ENCODE measurements around the gene TMC4. TPM values are rescaled to one million over a fixed set of nuclear protein-coding genes. Genes with fewer than 3 reads are reported as not detected.
A peak's percentile ranks its signal among the peaks of the same experiment; 100 is the strongest.

TMC4 gene
- total RNA-seq, 1 donor from 2014 or later: 48.3 TPM

GRCh38 chr19:54168174-54168917, 4.6 kb downstream of the TMC4 start:
- H3K27ac ChIP-seq: no peak overlapping the region
- intact Hi-C loops (cut with DNase I): loop anchor here (5.0 kb wide), 1 partner anchor 64 kb away; no protein-coding TSS in a partner anchor
- TF ChIP-seq, protein P1, sequence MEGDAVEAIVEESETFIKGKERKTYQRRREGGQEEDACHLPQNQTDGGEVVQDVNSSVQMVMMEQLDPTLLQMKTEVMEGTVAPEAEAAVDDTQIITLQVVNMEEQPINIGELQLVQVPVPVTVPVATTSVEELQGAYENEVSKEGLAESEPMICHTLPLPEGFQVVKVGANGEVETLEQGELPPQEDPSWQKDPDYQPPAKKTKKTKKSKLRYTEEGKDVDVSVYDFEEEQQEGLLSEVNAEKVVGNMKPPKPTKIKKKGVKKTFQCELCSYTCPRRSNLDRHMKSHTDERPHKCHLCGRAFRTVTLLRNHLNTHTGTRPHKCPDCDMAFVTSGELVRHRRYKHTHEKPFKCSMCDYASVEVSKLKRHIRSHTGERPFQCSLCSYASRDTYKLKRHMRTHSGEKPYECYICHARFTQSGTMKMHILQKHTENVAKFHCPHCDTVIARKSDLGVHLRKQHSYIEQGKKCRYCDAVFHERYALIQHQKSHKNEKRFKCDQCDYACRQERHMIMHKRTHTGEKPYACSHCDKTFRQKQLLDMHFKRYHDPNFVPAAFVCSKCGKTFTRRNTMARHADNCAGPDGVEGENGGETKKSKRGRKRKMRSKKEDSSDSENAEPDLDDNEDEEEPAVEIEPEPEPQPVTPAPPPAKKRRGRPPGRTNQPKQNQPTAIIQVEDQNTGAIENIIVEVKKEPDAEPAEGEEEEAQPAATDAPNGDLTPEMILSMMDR (IDR thresholded peaks at IDR 0.05): peak; percentile 92
- peak; percentile 96 for DNase-seq
- H3K4me1 ChIP-seq: peaks cover 9% of the 10 kb centered on the region
- H3K9me3 ChIP-seq: no peaks in the 10 kb centered on the region
- no peaks in the 10 kb centered on the region for H3K27me3 ChIP-seq
- no peak overlapping the region for H3K4me3 ChIP-seq
- no peaks in the 10 kb centered on the region for H3K36me3 ChIP-seq
- peak; percentile 88 for ATAC-seq

GRCh38 chr19:54165222-54165621, 7.7 kb downstream of the TMC4 start:
- DNase-seq (no peak), ATAC-seq (no peak)
- Histone ChIP-seq H3K4me1 (peaks cover 20% of the 10 kb centered on the region), H3K36me3 (no peaks in the 10 kb centered on the region), H3K4me3 (no peak overlapping the region), H3K27me3 (no peaks in the 10 kb centered on the region), H3K27ac (no peak overlapping the region), H3K9me3 (no peaks in the 10 kb centered on the region)
- intact Hi-C loops (cut with DNase I): loop anchor here (5.0 kb wide), 1 partner anchor 67 kb away; no protein-coding TSS in a partner anchor
- TF ChIP-seq, protein P1 (IDR thresholded peaks at IDR 0.05): no peak

DNA sequence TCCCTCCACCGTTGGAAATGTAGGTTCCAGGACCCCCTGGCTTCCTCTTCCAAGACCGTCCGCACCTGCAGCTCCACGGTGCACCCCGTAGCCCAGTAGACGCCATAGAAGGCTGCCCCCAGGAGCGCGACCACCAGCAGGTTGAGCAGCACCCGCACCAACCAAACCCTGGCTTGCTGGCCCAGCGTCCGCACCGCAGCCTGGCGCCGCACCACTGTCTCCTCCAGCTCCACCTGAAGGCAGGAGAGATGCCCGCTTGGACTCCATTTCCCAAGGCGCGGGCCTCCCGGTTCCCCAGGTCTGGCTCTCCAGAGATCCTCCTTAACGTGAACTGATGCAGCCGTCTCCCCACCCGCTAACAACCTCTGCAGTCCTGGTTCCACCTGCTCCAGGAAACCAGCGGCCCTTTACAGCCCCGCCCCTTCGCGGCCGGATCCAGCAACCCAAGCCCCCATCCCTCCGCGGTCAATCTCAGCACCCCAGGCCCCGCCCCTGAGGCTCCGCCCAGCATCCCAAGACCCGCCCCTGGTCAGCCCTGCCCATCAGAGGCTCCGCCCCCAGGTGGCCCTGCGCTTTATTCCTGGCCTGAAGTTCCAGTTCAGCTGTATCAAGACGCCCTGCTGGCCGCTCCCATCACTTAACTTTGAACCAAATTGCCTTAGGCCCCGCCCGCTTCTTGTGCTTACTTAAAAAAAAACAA, 8.4 kb downstream of the TMC4 start:
- intact Hi-C loops (cut with DNase I): loop anchor here (5.0 kb wide), 1 partner anchor 68 kb away; no protein-coding TSS in a partner anchor
- peak; percentile 32 for ATAC-seq
- H3K4me3 ChIP-seq: no peak overlapping the region

DNA sequence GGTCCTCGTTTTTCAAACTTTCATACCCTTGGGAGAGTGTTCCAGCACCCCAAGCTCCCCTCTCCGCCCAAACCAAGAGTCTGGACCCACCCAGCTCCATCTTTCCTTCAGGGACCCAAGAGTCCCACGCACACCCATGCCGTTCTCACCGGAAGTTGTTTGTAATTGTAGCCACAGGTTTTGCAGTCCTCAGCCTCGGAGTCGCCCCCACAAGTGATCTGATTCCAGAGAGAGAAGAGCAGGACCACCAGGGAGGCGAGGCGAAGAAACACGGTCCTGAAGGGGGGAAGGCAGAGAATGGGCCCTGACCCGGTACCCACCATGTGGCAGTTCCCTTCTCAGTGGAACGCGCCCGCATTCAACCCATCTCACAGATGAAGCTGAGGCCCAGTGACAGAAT, 10.1 kb downstream of the TMC4 start:
- peaks cover 27% of the 10 kb centered on the region for H3K4me1 ChIP-seq
- no peaks in the 10 kb centered on the region for H3K27me3 ChIP-seq
- H3K27ac ChIP-seq: no peak overlapping the region
- DNase-seq: no peak
- no peak for ATAC-seq
- peak overlapping the region; percentile 47 for H3K4me3 ChIP-seq
- TF ChIP-seq, protein P1 (IDR thresholded peaks at IDR 0.05): no peak
- H3K36me3 ChIP-seq: peaks cover 3% of the 10 kb centered on the region
- intact Hi-C loops (cut with DNase I): no loop called here
- no peaks in the 10 kb centered on the region for H3K9me3 ChIP-seq

More for the DNA sequence above, 8.4 kb downstream of the TMC4 start:
- H3K4me1 ChIP-seq: peaks cover 22% of the 10 kb centered on the region
- no peak overlapping the region for H3K27ac ChIP-seq
- TF ChIP-seq, protein P1 (IDR thresholded peaks at IDR 0.05): no peak
- H3K9me3 ChIP-seq: no peaks in the 10 kb centered on the region
- no peaks in the 10 kb centered on the region for H3K27me3 ChIP-seq
- no peaks in the 10 kb centered on the region for H3K36me3 ChIP-seq
- DNase-seq: peak; percentile 84

GRCh38 chr19:54162241-54162805, 10.6 kb downstream of the TMC4 start:
- Histone ChIP-seq H3K27me3 (no peaks in the 10 kb centered on the region), H3K27ac (no peak overlapping the region), H3K4me3 (peak overlapping the region; percentile 47), H3K4me1 (peaks cover 27% of the 10 kb centered on the region), H3K9me3 (no peaks in the 10 kb centered on the region), H3K36me3 (peaks cover 9% of the 10 kb centered on the region)
- peak; percentile 73 for ATAC-seq
- TF ChIP-seq, protein P1 (IDR thresholded peaks at IDR 0.05): no peak
- peak; percentile 93 for DNase-seq
- intact Hi-C loops (cut with DNase I): no loop called here

Data from upper lobe of right lung (tissue), 1 donor.